Natural killer cell treated with Interleukin-12 subunit alpha and Interleukin-12 subunit beta and Interleukin-15 and Interleukin-18, amount 100 ng/mL, for 72 hours (primary cell): ENCODE data around the gene OGA. TPM values are rescaled to one million over a fixed set of nuclear protein-coding genes. Genes with fewer than 3 reads are reported as not detected.

Source experiments
- ATAC-seq, 2 donors: fragments of 150-1000 bp; cut with Tn5 transposase in 1 of 2; sonication (Bioruptor Pico), chemical (Tn5 transposase) in 1 of 2; 2 replicates each; pipeline ENCODE4 v1.10.0; 2021
- DNase-seq: peaks from one replicate; pipeline ENCODE4 v3.0.0; 2022; ENCODE audit warnings: low spot score
- H3K27ac Mint-ChIP-seq, 2 donors: 1 replicate in 1 of 2; 2 replicates in 1 of 2; pipeline ENCODE4 v1.8.0; 2022; ENCODE audit warnings: mixed read lengths in 2 of 2, mild to moderate bottlenecking in 1 of 2, moderate library complexity in 1 of 2
- H3K27me3 Mint-ChIP-seq, 2 donors: 1 replicate in 1 of 2; 2 replicates in 1 of 2; pipeline ENCODE4 v1.8.0; 2022; ENCODE audit warnings: mixed read lengths in 2 of 2
- H3K36me3 Mint-ChIP-seq: one replicate; pipeline ENCODE4 v1.8.0; 2022; ENCODE audit warnings: mixed read lengths
- H3K4me1 Mint-ChIP-seq, 2 donors: 1 replicate in 1 of 2; 2 replicates in 1 of 2; pipeline ENCODE4 v1.8.0; 2022; ENCODE audit warnings: low read depth in 2 of 2, mixed read lengths in 2 of 2, mild to moderate bottlenecking in 1 of 2
- H3K4me3 Mint-ChIP-seq: one replicate; pipeline ENCODE4 v1.8.0; 2022; ENCODE audit warnings: mixed read lengths
- H3K9me3 Mint-ChIP-seq: 2 replicates; pipeline ENCODE4 v1.8.0; 2022; ENCODE audit warnings: mixed read lengths
- total RNA-seq, 2 donors: library from RNA; stranded (reverse); gene quantifications; one replicate each; pipeline ENCODE4 v1.2.3, GENCODE V29; 2022

Gene OGA
- total RNA-seq, 2 donors from 2014 or later, result 174 to 237 TPM

DNA sequence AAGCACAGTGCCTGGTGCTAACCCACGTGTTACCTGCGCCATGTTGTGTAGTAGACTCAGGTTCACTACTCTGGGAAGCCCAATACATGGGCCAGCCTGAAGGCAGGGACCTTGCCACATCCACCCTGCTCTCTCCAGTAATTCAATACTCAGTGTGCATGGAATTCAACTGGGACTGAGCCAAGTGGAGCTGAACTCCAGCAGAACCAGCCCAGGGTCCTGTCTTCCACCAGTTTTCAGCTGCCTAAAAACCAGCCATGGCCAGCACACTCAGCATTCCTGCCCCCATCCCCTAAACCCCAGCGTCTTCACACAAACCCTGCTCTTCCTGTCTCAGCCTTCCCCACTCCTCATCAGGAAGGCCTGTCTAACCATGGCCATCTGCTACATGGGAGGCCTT lies 57.7 kb downstream of the OGA start:
- no peaks in the 10 kb centered on the region for H3K4me1 Mint-ChIP-seq
- ATAC-seq (no peak), DNase-seq (no peak)
- H3K27ac Mint-ChIP-seq, result no peak overlapping the region
- peaks cover 15 to 17% of the 10 kb centered on the region in 2 donors for H3K27me3 Mint-ChIP-seq
- no peaks in the 10 kb centered on the region for H3K36me3 Mint-ChIP-seq
- no peaks in the 10 kb centered on the region for H3K9me3 Mint-ChIP-seq
- H3K4me3 Mint-ChIP-seq, result no peak overlapping the region

DNA sequence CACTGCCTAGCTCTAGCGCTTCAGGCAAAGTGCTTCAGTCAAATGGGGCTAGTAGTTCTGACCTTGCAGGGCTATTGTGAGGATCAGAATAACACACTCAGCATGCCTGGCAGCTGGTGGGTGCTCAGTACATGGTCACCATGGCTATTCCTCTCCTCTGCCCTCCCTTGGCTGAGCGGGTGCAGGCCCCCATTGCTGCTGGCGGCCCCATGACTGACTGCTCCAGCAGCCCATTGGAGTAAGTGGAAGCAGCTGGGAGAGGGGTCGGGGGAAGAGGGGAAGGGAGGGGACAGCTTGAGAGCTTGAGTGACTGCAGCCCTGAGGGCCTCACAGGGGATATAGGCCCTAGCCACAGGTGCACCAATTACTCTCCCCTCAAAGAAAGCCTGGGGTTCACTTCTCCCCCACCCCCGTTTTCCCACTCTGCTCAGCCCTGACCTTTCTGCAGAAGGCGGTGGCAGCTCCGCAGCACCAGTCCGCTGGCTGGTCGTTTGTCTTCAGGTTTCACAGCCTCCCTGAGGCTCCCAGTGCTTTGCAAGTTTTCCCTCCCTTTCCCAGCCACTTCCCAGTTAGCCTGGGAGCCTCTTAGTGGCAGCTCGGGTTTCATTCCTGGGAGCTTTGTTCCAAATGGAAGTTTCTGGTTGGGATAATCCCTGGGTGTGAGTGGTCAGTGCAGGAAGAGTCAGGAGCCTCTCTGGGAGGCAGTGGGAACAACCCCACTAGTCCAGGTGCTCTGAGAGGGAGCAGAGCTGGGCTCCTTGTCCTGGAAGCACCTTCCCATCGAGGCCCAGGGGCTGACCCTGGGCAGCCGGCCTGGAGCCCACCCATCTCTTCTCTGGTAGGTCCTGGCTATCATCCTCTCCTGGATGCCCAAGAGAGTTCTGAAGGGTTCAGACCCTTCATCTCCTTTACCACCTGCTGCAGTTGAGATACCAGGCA lies 58.7 kb downstream of the OGA start:
- no peak overlapping the region for H3K27ac Mint-ChIP-seq
- no peaks in the 10 kb centered on the region for H3K4me1 Mint-ChIP-seq

DNA sequence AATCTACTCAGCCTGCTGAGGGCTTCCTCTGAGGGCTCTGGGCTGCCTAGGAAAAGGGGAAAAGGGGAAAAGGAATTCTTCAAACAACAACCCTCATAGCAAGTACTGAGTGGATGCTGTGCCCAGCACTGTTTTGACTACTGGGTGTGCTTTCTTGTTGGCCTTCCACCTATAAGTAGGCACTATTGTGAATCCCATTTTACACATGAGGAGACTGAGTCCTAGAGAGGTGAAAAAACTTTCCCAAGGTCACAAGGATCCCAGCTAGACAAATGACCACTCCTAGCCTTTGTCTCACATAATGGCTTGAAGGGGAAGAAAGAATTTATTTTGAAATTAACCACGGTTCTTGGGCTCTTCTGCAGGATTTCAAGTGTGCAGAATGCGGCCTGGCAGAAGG lies 59.4 kb downstream of the OGA start:
- no peak overlapping the region for H3K4me3 Mint-ChIP-seq
- no peaks in the 10 kb centered on the region for H3K4me1 Mint-ChIP-seq
- no peak overlapping the region for H3K27ac Mint-ChIP-seq
- no peaks in the 10 kb centered on the region for H3K36me3 Mint-ChIP-seq
- peaks cover 4 to 9% of the 10 kb centered on the region in 2 donors for H3K27me3 Mint-ChIP-seq
- DNase-seq, result no peak
- ATAC-seq, result no peak
- no peaks in the 10 kb centered on the region for H3K9me3 Mint-ChIP-seq

More for the DNA sequence above, 58.7 kb downstream of the OGA start:
- Mint-ChIP-seq H3K36me3 (no peaks in the 10 kb centered on the region), H3K9me3 (no peaks in the 10 kb centered on the region), H3K27me3 (peaks cover 5 to 10% of the 10 kb centered on the region in 2 donors), H3K4me3 (no peak overlapping the region)
- ATAC-seq (no peak), DNase-seq (no peak)

DNA sequence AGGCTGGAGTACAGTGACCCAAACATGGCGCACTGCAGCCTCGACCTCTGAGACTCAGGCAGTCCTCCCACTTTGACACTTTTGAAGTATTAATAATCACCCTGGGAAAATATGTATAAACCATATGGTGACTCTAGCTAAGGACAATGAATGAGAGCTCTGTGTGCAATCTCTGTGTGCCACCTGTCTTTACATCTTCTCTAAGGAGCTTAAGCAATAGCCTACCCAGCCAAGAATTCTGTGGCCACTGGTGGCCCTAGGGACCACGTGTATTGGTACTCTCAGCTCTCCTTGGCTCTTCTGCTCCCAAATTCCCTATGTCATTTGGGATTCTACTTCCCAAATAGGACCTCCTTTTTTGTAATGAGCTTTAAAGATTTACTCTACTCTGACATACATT lies 66.0 kb downstream of the OGA start:
- H3K4me3 Mint-ChIP-seq, result no peak overlapping the region
- no peaks in the 10 kb centered on the region for H3K9me3 Mint-ChIP-seq
- H3K4me1 Mint-ChIP-seq, result no peaks in the 10 kb centered on the region
- H3K36me3 Mint-ChIP-seq, result no peaks in the 10 kb centered on the region
- no peak overlapping the region for H3K27ac Mint-ChIP-seq
- no peak for ATAC-seq
- peaks cover 12 to 15% of the 10 kb centered on the region in 2 donors for H3K27me3 Mint-ChIP-seq
- DNase-seq, result no peak

DNA sequence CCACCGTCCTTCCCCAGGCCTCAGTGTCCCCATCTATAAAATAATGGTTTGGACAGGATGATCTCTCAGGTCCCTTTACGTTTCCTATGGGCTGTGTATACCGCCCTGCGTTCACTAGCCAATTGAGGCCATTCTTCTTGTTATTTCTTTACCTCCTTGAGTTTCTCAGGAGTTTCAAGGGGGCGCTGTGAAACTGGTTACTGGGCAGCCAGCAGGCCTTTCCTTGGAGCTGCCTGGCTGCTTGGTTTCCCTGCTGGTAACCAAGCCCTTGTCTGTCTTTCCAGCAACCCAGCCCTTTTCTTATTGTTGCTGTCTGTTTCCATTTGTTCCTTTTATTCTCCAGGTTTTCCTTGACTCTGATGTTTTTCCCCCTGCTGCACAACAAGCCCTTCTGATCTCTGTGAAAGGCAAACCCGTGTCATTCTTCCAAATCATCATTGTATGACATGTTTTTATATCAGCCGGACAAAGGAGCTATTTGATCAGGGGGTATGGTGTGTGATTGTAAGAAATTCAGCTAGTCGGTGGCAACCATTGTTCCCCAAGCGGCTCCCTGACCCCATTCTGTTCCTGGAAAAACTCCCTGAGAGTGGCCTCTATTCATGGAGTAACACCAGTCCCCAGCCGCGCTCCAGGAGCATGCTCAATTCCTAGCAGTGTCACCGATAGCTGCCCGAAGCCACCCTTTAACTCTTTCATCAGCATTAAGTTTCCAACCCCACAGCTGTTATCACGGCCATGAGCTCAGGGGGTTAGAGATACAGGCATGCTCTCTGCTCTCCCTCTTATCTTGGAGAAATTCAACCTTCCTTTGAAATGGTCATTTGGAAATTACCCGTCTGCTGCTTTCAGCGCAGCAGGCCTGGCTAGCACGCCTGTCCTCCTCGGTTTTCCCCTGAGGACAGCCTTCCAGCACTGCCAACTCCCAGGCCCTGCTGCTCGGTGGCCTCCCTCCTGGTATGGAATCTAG lies 68.9 kb downstream of the OGA start:
- H3K4me1 Mint-ChIP-seq, result no peaks in the 10 kb centered on the region
- DNase-seq (no peak), ATAC-seq (no peak)
- no peak overlapping the region for H3K27ac Mint-ChIP-seq
- no peaks in the 10 kb centered on the region for H3K36me3 Mint-ChIP-seq
- no peaks in the 10 kb centered on the region for H3K9me3 Mint-ChIP-seq
- H3K27me3 Mint-ChIP-seq, result peaks cover 18 to 21% of the 10 kb centered on the region in 2 donors
- H3K4me3 Mint-ChIP-seq, result no peak overlapping the region

DNA sequence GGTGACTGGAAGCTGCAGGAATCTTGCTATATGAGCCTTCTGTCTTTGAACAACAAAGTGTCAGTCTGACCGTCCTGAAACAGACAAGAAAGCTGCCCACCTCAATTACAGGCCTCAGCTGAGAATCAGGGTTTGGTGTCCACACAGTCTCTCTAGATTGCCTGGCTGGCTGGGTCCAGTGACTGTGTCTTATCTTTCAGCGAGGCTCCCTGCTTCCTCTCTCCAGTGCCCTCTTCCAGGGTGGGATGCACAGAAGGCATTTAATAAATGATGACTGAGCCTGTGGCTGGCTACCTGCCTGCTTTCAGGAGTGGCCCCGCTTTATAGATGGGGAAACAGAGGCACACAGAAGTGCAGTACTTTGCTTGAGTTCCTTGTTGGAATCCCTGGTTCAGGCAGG lies 69.7 kb downstream of the OGA start:
- no peak overlapping the region for H3K4me3 Mint-ChIP-seq
- no peak for ATAC-seq
- H3K4me1 Mint-ChIP-seq, result no peaks in the 10 kb centered on the region
- no peak overlapping the region for H3K27ac Mint-ChIP-seq
- no peak for DNase-seq
- H3K27me3 Mint-ChIP-seq, result peaks cover 18 to 20% of the 10 kb centered on the region in 2 donors
- no peaks in the 10 kb centered on the region for H3K36me3 Mint-ChIP-seq
- H3K9me3 Mint-ChIP-seq, result no peaks in the 10 kb centered on the region

DNA sequence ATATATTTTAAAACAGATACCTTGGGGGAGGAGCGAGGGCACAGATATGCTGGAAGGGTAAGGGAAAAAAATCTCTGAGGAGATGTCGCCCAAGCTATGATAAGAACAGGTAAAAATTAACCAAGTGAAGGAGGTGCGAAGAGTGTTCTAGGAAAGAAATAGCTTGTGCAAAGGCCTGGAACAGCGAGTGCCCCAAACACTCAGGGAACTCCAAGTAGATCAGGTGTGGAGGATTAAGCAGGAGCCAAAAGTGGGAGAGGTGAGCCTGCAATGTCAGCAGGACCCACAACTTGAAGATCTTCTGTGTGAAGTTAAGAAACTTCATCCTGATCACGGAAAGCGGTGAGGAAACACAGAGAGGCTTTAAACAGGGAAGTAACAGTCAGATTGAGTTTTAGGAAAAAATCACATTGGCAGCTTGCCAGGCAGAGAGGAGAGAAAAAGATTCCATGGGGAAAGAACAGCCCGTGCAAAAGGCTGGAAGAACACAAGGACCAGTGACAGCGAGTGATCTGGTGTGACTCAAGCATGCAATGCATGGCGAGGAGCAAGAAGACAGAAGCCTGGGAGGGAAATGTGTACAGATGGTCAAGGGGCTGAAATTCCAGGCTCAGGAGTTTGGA lies 73.1 kb downstream of the OGA start:
- H3K36me3 Mint-ChIP-seq, result no peaks in the 10 kb centered on the region
- peaks cover 14 to 22% of the 10 kb centered on the region in 2 donors for H3K27me3 Mint-ChIP-seq
- no peak overlapping the region for H3K27ac Mint-ChIP-seq
- H3K9me3 Mint-ChIP-seq, result no peaks in the 10 kb centered on the region
- no peak for ATAC-seq
- H3K4me3 Mint-ChIP-seq, result no peak overlapping the region
- DNase-seq, result no peak
- no peaks in the 10 kb centered on the region for H3K4me1 Mint-ChIP-seq

DNA sequence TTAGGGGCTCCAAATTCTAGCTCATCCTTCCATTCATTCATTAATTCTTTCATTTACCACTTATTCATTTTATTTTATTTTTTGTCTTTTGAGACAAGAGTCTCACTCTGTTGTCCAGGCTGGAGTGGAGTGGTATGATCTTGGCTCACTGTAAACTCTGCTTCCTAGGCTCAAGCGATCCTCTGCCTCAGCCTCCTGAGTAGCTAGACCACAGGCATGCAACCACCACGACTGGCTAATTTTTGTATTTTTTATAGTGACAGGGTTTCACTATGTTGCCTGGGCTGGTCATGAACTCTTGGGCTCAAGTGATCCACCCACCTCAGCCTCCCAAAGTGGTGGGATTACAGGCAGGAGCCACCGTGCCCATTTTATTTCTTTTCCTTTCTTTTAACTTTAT lies 74.0 kb downstream of the OGA start:
- DNase-seq (no peak), ATAC-seq (no peak)
- H3K4me3 Mint-ChIP-seq, result no peak overlapping the region
- no peaks in the 10 kb centered on the region for H3K4me1 Mint-ChIP-seq
- peaks cover 21 to 23% of the 10 kb centered on the region in 2 donors for H3K27me3 Mint-ChIP-seq
- H3K9me3 Mint-ChIP-seq, result no peaks in the 10 kb centered on the region
- H3K36me3 Mint-ChIP-seq, result no peaks in the 10 kb centered on the region
- H3K27ac Mint-ChIP-seq, result no peak overlapping the region

DNA sequence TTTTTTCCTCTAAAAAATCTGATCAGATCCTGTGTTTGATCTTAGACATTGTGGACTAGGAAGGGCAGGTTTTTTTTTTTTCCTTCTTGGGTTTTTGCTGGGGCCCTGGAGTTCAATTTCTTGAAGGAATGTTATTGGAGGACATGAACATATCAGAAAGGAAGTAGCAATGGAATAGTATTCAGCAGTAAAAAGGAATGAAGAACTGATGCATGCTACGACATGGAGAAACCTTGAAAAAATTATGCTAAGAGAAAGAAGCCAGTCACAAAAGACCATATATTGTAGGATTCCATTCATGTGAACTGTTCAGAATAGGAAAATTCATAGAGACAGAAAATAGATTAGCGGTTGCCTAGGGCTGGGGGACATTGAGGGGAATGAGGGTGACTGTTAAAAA lies 76.3 kb downstream of the OGA start:
- Mint-ChIP-seq H3K27me3 (peaks cover 21 to 22% of the 10 kb centered on the region in 2 donors), H3K9me3 (no peaks in the 10 kb centered on the region), H3K4me3 (no peak overlapping the region), H3K4me1 (no peaks in the 10 kb centered on the region), H3K27ac (no peak overlapping the region), H3K36me3 (no peaks in the 10 kb centered on the region)
- no peak for DNase-seq
- no peak for ATAC-seq

DNA sequence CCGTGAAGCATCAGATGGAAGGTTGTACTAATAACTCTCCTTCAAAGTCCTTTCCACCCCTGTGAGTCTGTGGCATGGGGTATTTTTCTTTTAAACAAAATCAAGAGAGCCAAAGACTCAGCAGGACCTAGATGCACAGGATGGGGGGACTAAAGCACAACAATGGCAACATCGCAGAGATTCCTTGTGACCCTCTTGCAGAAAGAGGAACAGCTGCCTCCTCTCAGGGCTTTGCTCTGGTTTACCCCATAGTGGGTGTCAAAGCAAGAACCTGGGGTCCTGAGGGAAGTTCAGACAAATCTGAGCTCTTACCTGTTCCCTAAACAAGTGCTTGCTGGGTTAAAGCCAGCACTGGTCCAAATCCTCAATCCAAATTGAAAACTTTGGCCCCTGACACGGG lies 81.6 kb downstream of the OGA start:
- H3K9me3 Mint-ChIP-seq, result no peaks in the 10 kb centered on the region
- no peak overlapping the region for H3K27ac Mint-ChIP-seq
- ATAC-seq (no peak), DNase-seq (no peak)
- no peak overlapping the region for H3K4me3 Mint-ChIP-seq
- peaks cover 24 to 29% of the 10 kb centered on the region in 2 donors for H3K27me3 Mint-ChIP-seq
- H3K4me1 Mint-ChIP-seq, result no peaks in the 10 kb centered on the region
- no peaks in the 10 kb centered on the region for H3K36me3 Mint-ChIP-seq

Other genes with a start within 250 kb of the OGA start
- 10 to 100 TPM; 27.6 to 37.3 TPM for gene POLL, start 230.2 kb downstream of the OGA start, total RNA-seq
- gene DPCD, start 230.1 kb downstream of the OGA start, total RNA-seq, result 10 to 100 TPM in 1 of 2 donors, 1 to 10 TPM in 1; 8.2 to 11.2 TPM
- gene FBXW4, start 123.3 kb downstream of the OGA start, total RNA-seq, result 10 to 100 TPM; 45.5 to 52.3 TPM
- not detected for gene FGF8, start 42.3 kb downstream of the OGA start, total RNA-seq
- gene NPM3, start 35.0 kb downstream of the OGA start, total RNA-seq, result 100 to 1,000 TPM in 1 of 2 donors, 10 to 100 TPM in 1; 52.5 to 157 TPM
- gene KCNIP2, start 25.4 kb upstream of the OGA start, total RNA-seq, result 1 to 10 TPM; 2.2 to 6.8 TPM
- gene ARMH3, start 237.7 kb upstream of the OGA start, total RNA-seq, result 10 to 100 TPM; 36.5 to 39.3 TPM
- gene HPS6, start 246.9 kb upstream of the OGA start, total RNA-seq, result 10 to 100 TPM; 25.0 to 28.6 TPM